ENCODE results near the gene LIN7B. TPM values are rescaled to one million over a fixed set of nuclear protein-coding genes. Genes with fewer than 3 reads are reported as not detected.

The LIN7B gene
- total RNA-seq, 1 donor from 2014 or later: 32.6 TPM

- peaks cover 24% of the 10 kb centered on the region for H3K4me1 Mint-ChIP-seq (ENCODE audit: low read depth, unreplicated experiment)
- no peak for TF ChIP-seq CTCF (IDR thresholded peaks at IDR 0.05; ENCODE audit: partially characterized antibody, unreplicated experiment)
- no peak for DNase-seq
- no peak overlapping the region for H3K4me3 Mint-ChIP-seq (ENCODE audit: unreplicated experiment)
- H3K9me3 Mint-ChIP-seq (ENCODE audit: unreplicated experiment): peaks cover 12% of the 10 kb centered on the region
- H3K27ac Mint-ChIP-seq (ENCODE audit: unreplicated experiment): peak overlapping the region; percentile 17
- H3K27me3 Mint-ChIP-seq (ENCODE audit: unreplicated experiment): peaks cover 18% of the 10 kb centered on the region
- peaks cover 8% of the 10 kb centered on the region for H3K36me3 Mint-ChIP-seq (ENCODE audit: unreplicated experiment)
Measured at GRCh38 chr19:49111218-49111998, 2.8 kb upstream of the LIN7B start.

- H3K36me3 Mint-ChIP-seq (ENCODE audit: unreplicated experiment): peaks cover 6% of the 10 kb centered on the region
- H3K4me3 Mint-ChIP-seq (ENCODE audit: unreplicated experiment): peak overlapping the region; percentile 85
- DNase-seq: peak; percentile 74
- H3K27ac Mint-ChIP-seq (ENCODE audit: unreplicated experiment): peak overlapping the region; percentile 75
- peaks cover 16% of the 10 kb centered on the region for H3K9me3 Mint-ChIP-seq (ENCODE audit: unreplicated experiment)
- no peak for TF ChIP-seq CTCF (IDR thresholded peaks at IDR 0.05; ENCODE audit: partially characterized antibody, unreplicated experiment)
- H3K4me1 Mint-ChIP-seq (ENCODE audit: low read depth, unreplicated experiment): peaks cover 19% of the 10 kb centered on the region
- peaks cover 23% of the 10 kb centered on the region for H3K27me3 Mint-ChIP-seq (ENCODE audit: unreplicated experiment)
Measured at GRCh38 chr19:49114630-49115363, 627 bp downstream of the LIN7B start.

- Mint-ChIP-seq H3K4me3 (ENCODE audit: unreplicated experiment) (peak overlapping the region; percentile 68), H3K9me3 (ENCODE audit: unreplicated experiment) (peaks cover 16% of the 10 kb centered on the region), H3K4me1 (ENCODE audit: low read depth, unreplicated experiment) (peaks cover 25% of the 10 kb centered on the region), H3K36me3 (ENCODE audit: unreplicated experiment) (peaks cover 12% of the 10 kb centered on the region), H3K27ac (ENCODE audit: unreplicated experiment) (peak overlapping the region; percentile 59), H3K27me3 (ENCODE audit: unreplicated experiment) (peaks cover 29% of the 10 kb centered on the region)
- no peak for TF ChIP-seq CTCF (IDR thresholded peaks at IDR 0.05; ENCODE audit: partially characterized antibody, unreplicated experiment)
- DNase-seq: no peak
Measured at GRCh38 chr19:49116544-49116943, 2.4 kb downstream of the LIN7B start.

GRCh38 chr19:49117677-49118564 lies 3.8 kb downstream of the LIN7B start:
- DNase-seq: peak; percentile 29
- H3K27me3 Mint-ChIP-seq (ENCODE audit: unreplicated experiment): peaks cover 29% of the 10 kb centered on the region

More at GRCh38 chr19:49117677-49118564, 3.8 kb downstream of the LIN7B start:
- Mint-ChIP-seq H3K4me3 (ENCODE audit: unreplicated experiment) (peak overlapping the region; percentile 93), H3K4me1 (ENCODE audit: low read depth, unreplicated experiment) (peaks cover 25% of the 10 kb centered on the region), H3K27ac (ENCODE audit: unreplicated experiment) (peak overlapping the region; percentile 86), H3K9me3 (ENCODE audit: unreplicated experiment) (peaks cover 20% of the 10 kb centered on the region), H3K36me3 (ENCODE audit: unreplicated experiment) (peaks cover 12% of the 10 kb centered on the region)
- TF ChIP-seq CTCF (IDR thresholded peaks at IDR 0.05; ENCODE audit: partially characterized antibody, unreplicated experiment): no peak

All from glutamatergic neuron (in vitro differentiated cells).